HG02623 (cell line): ENCODE results near the gene ZFP36L2.
A peak's percentile ranks its signal among the peaks of the same experiment; 100 is the strongest.

Source experiments
- ATAC-seq: cut with Tn5 transposase; IDR thresholded peaks from one replicate; pipeline ENCODE4 v1.9.1; 2021; ENCODE audit warnings: moderate library complexity; ENCODE audit not compliant: unreplicated experiment

The ZFP36L2 gene

DNA sequence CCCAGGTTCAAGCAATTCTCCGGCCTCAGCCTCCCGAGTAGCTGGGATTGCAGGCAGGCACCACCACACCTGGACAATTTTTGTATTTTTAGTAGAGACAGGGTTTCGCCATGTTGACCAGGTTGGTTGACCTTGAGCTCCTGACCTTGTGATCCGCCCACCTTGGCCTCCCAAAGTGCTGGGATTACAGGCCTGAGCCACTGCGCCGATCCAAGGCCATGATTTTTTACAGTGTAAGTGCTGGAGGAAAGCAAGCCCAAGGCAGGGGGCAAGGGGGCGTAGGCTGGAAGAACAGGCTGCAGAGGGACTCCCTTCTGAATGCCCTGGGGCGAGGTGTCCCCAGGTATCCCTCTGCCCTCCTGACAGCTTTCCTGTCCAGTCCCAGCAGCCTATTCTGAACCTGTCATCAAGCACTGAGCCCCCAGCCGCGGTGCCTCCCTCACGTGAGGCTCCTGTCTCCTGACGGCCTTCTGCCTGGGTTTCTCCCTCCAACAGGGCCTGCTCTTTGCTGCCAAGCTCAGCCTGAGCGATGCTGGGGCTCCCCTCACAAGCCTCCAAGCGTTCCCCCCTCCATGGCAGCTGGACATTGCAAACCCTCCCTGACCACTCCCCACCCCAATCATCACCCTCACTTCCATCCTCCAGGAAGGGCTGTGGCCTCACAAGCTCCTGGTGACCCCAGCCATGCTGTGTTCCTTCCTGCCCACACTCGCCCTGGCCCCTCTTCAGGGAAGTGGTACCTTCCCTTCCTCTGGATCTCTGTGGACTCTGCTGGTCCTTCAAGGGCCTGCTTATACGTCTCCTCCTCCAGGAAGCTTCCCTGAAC, 37.6 kb downstream of the ZFP36L2 start:
- ATAC-seq, result no peak

DNA sequence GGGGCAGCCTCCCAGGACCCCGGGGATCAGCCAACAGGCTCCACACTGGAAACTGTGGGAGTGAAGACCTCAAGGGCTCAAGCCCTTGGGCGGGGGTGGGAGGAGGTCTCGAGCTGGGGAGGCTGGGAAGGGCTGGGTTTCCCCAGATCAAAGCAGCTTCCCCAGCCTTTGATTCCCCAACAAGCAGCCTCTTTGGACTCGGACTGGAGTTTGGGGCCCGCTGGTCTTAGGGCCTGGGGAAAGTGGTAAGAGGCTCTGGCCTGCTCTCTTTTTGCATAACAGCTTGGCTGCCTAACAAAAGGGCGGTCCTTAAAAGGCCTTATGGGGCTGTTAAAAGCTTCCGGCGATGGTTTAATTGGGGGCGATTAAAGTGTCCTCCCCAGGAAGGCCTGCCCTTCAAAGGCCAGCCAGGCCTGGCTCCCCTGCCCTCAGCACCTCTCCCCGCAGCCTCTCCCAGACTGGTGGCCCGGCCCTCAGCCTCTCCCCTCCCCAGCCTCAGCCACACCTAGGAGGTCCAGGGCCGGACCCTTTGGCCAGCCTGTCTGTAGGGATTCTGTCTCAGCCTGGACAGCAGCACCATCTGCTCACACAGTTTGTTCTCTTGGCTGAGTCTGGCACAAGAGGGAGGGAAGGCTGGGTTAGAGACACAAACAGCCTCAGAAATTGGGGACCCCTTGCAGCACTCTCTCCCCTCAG, 39.6 kb downstream of the ZFP36L2 start:
- no peak for ATAC-seq

- no peak for ATAC-seq
Measured at GRCh38 chr2:43186321-43186678, 40.1 kb downstream of the ZFP36L2 start.

GRCh38 chr2:43185146-43185545, 41.3 kb downstream of the ZFP36L2 start:
- ATAC-seq, result no peak

DNA sequence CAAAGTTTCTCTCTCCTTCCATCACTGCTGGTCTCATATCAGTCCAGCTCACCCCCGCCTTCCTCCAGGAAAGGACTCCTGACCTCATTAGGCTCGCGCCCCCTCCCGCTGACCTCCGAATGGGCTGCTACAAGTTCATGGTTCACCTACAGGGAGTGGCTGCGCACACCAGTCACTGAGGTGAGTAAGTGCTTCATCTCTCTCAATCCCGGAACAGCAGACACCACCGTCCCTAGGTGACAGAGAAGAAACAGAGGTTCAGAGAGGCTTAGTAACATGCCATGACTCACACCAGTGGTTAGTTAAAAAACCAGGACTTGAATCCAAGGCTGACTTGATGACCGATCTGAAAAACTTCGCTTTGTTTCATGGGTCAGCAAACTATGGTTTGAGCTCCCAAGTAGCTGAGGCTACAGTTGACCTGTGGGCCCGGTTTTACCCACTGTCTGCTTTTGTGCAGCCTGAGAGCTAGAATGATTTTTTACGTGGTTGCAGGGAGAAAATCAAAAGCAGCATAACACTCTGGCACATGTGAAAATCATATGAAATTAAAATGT, 42.0 kb downstream of the ZFP36L2 start:
- no peak for ATAC-seq

GRCh38 chr2:43183743-43184142, 42.7 kb downstream of the ZFP36L2 start:
- no peak for ATAC-seq

GRCh38 chr2:43180897-43181296, 45.5 kb downstream of the ZFP36L2 start:
- ATAC-seq, result no peak

DNA sequence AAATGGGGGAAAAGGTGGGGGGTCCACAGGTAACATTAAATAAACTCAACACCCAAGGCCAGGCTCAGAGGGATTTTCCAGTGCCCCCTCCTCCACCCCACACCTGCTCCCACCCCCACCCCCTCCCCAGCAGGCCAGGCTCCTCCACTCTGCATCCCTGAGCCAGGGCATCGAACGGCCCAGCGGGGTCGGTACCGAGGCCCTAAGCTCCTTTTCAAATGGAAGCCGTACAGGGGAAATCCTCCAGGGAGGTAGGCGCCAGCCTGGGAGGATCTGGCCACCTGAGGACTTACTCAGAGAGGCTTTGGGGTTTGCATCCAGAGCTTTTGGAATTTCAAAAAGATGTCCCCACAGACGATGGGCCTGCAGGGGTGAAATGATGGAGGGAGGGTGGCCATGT, 46.5 kb downstream of the ZFP36L2 start:
- ATAC-seq, result no peak

DNA sequence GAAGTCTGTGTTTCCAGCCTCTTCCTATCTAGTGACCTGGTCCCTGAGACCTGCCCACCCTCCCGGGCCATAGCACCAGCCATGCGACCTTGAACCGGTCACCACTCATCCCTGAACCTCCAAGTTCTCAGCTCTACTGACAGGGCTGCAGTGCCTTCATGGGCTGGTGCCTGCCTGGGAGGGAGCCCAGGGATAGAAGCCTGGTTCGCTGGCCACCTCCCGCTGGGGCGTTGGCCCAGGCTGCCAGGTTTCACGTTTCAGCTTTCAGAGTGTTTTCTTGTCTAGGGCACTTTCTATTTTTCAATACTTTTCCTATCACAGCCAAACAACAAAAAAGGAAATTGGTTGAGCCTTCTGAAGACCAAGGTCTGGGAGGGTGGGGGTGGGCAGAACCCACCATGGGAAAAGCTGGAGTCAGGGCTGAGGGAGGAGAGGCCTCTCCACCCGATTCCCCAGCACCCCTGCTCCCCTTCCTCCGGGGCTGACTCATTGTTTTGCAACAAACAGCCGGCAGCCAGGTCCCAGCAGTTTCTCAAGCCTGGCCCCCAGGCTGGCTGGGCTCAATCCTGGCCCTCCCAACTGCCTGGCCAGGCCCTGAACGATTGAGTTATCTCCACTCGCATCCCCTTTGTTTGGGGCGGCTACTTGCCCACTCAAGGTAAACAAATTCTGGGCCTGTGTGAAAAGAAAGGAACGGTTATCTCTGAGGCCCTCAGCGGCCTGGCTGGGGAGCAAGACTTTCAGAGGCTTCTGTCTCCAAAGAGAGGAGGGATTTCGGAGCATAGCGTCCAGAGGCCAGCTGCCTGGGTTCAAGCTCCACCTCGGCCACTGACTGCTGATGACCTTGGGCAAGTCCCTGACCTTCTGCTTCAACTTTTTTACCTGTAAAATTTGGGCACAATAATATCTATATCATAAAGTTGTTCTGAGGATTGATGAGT, 47.5 kb downstream of the ZFP36L2 start:
- no peak for ATAC-seq

GRCh38 chr2:43178055-43178598, 48.3 kb downstream of the ZFP36L2 start:
- ATAC-seq, result no peak

DNA sequence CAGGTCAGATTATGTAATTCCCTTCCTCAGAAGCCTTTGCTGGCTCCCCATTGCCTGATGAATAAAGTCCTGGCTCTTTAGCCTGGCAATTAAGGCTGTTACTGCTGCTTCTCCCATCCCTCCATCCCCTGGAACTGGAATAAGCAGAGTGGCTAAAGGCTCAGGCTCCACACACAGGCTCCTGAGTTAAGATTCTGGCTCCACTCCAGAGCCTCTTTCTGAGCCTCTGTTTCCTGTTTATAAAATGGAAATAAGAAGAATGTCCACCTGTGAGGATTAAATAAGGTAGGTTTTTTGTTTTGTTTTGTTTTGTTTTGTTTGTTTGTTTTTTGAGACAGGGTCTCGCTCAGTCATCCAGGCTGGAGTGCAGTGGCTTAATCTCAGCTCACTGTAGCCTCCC, 50.0 kb downstream of the ZFP36L2 start:
- ATAC-seq, result no peak

GRCh38 chr2:43175876-43176275, 50.5 kb downstream of the ZFP36L2 start:
- no peak for ATAC-seq

GRCh38 chr2:43175020-43175441, 51.4 kb downstream of the ZFP36L2 start:
- ATAC-seq, result no peak

DNA sequence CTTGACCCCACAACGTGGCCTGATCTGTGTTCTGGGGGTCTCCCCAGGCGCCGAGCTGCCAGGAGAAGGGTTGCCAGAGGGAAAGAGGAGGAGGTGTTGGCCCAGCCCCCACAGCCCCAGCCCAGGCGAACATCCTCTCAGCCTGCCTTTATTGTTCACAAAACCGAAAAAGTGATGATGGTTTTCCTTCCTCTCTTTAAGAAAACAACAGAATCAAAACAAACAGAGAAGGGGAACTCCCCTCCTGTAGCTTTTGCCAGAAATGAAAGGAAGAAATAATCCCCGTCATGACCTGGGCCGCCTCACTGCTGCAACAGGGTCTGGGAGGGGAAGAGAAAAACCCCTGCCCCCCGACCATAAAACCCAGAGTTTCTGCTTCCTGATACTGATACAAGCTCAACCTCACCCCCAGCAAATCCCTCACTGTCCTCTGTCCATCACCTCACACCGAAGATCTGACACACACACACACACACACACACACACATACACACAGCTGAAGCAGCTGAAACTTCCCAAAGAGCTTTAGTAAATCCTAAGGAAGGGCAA, 52.0 kb downstream of the ZFP36L2 start:
- ATAC-seq, result peak; percentile 76
